ENCODE measurements around the gene NOD1. TPM values are rescaled to one million over a fixed set of nuclear protein-coding genes. Genes with fewer than 3 reads are reported as not detected.

NOD1 gene
- total and polyA plus RNA-seq, 2 of the 8 experiments (the other 6 are each of a cell fraction or from before 2014, with no cell fraction given) = 3.8 to 6.5 TPM

GRCh38 chr7:30519122-30519521 lies 40.5 kb upstream of the NOD1 start:
- Histone ChIP-seq H3K4ac (replicated peaks; ENCODE audit: insufficient read length, low read depth, low read length) (no peak overlapping the region), H4K91ac (replicated peaks; ENCODE audit: insufficient read length, low read length) (no peak overlapping the region), H3K23ac (ENCODE audit: insufficient read length) (no peak overlapping the region), H3K23me2 (ENCODE audit: low read depth, low read length) (no peaks in the 10 kb centered on the region), H3K36me3 (ENCODE audit: control insufficient read depth in 2 of 4, insufficient read depth in 4 of 4, low read length in 3 of 4) (no peaks in the 10 kb centered on the region), H2AK5ac (ENCODE audit: low read depth, low read length) (no peak overlapping the region), H3K9ac (replicated peaks in 1 of 4; ENCODE audit: extremely low read depth in 1 of 4, low read depth in 3 of 4, low read length in 3 of 4) (no peak overlapping the region), H3K56ac (replicated peaks; ENCODE audit: insufficient read length, low read depth, low read length) (no peak overlapping the region), H2BK20ac (ENCODE audit: low read length) (no peak overlapping the region), H4K8ac (ENCODE audit: extremely low read depth, insufficient read depth, low read length) (no peak overlapping the region), H3K79me1 (ENCODE audit: low read depth, low read length) (no peaks in the 10 kb centered on the region), H3K18ac (ENCODE audit: extremely low read depth, low read length) (no peak overlapping the region), H2BK15ac (ENCODE audit: low read length) (no peak overlapping the region), H3K4me2 (ENCODE audit: insufficient read depth in 1 of 2, low read depth in 2 of 2, low read length in 2 of 2) (no peak overlapping the region), H2AFZ (ENCODE audit: low read length) (no peak overlapping the region), H2BK120ac (replicated peaks; ENCODE audit: low read depth, low read length) (no peak overlapping the region), H3K4me3 (ENCODE audit: extremely low read depth in 1 of 4, insufficient read depth in 2 of 4, low read depth in 3 of 4, low read length in 4 of 4) (no peak overlapping the region), H3K14ac (ENCODE audit: insufficient read length) (no peak overlapping the region), H4K20me1 (replicated peaks in 1 of 2; ENCODE audit: control insufficient read depth in 1 of 2, insufficient read depth in 2 of 2, low read length in 2 of 2) (no peaks in the 10 kb centered on the region), H2BK5ac (ENCODE audit: low read depth, low read length) (no peak overlapping the region), H3K79me2 (ENCODE audit: control insufficient read depth in 1 of 2, insufficient read depth in 2 of 2, low read length in 2 of 2) (no peaks in the 10 kb centered on the region), H4K5ac (ENCODE audit: insufficient read length, low read depth, low read length) (no peak overlapping the region), H3K27me3 (replicated peaks in 1 of 4; ENCODE audit: control insufficient read depth in 3 of 4, extremely low read depth in 1 of 4, insufficient read depth in 3 of 4, low read length in 3 of 4) (no peaks in the 10 kb centered on the region), H3K9me3 (ENCODE audit: insufficient read depth in 2 of 2, low read depth in 1 of 2, low read length in 1 of 2) (no peaks in the 10 kb centered on the region), H2BK12ac (ENCODE audit: low read depth, low read length) (no peak overlapping the region), H3K4me1 (replicated peaks in 1 of 4; ENCODE audit: control insufficient read depth in 3 of 4, insufficient read depth in 4 of 4, low read length in 3 of 4) (no peaks in the 10 kb centered on the region), H3K27ac (ENCODE audit: low read depth, low read length) (no peak overlapping the region)
- CTCF ChIA-PET (ENCODE audit: partially characterized antibody) = no interaction called here
- FAIRE-seq (no peak), DNase-seq (ENCODE audit: low read depth in 1 of 2, low spot score in 2 of 2) (no peak)
- POLR2A ChIA-PET (ENCODE audit: partially characterized antibody) = no interaction called here
- WGBS, 2 experiments (ENCODE audit: extremely low coverage in 1 of 2, insufficient coverage in 1 of 2, insufficient read length in 1 of 2, insufficient replicate concordance in 2 of 2, low coverage in 1 of 2, low lambda C conversion rate in 2 of 2, missing lambda C conversion rate in 1 of 2) = 93% methylated on average over 3 of the region's 3 CpGs; no CpG with 5 or more reads in 1 of the 2 experiments
- TF ChIP-seq EP300 (IDR thresholded peaks at IDR 0.05; ENCODE audit: borderline replicate concordance in 1 of 2, low read depth in 2 of 2, low read length in 2 of 2) (no peak), MAFK (IDR thresholded peaks at IDR 0.05; ENCODE audit: low read depth, low read length) (no peak), POLR2AphosphoS5 (IDR thresholded peaks at IDR 0.05; ENCODE audit: low read depth, low read length) (no peak), TAF7 (optimal IDR thresholded peaks at IDR 0.05; ENCODE audit: borderline replicate concordance, low read depth, low read length) (no peak), KDM5A (IDR thresholded peaks at IDR 0.05; ENCODE audit: low read length) (no peak)

Measured in H1 (cell line).